Measurements from ENCODE around the gene FLYWCH2. TPM values are rescaled to one million over a fixed set of nuclear protein-coding genes. Genes with fewer than 3 reads are reported as not detected.

FLYWCH2 gene
- total and polyA plus RNA-seq, 2 of the 4 experiments (the other 2 are of a cell fraction), result 42.3 to 66.3 TPM

DNA sequence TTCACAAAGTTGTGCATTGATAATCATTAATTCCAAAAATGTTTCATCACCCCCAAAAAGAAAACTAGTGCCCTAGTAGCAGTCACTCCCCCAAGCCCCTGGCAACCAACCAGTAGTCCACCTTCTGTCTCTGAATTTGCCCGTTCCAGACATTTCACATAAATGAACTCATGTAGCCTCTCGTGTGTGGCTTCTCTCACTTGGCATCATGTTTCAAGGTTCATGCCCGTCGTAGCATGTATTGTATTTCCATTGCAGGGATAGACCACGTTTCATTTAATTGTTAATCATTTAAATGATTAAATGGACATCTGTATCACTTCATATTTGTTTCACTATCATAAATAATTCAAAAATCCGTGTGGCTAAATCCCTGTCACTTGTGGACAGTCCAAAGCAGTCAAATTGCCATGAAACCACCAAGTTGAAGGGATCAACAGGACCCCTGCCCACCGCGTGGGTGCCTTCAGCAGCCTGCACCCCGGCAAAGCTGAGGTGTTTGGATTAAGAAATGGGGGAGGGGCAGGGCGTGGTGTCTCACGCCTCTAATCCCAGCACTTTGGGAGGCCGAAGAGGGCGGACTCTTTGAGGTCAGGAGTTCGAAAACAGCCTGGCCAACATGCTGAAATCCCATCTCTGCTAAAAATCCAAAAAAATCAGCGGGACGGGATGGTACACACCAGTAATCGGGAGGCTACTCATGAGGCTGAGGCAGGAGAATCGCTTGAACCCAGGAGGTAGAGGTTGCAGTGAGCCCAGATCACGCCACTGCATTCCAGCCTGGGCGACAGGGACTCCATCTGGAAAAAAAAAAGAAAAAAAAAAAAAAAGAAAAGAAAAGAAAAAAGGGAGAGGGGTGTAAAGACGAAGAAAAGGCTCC lies 8.7 kb upstream of the FLYWCH2 start:
- ATAC-seq (ENCODE audit: low read depth), result no peak
- H4K20me1 ChIP-seq (ENCODE audit: insufficient read depth, low read length), result no peaks in the 10 kb centered on the region
- WGBS, 2 experiments (ENCODE audit: extremely low coverage in 2 of 2, insufficient read length in 1 of 2), result 68% methylated on average over 6 of the region's 21 CpGs; no CpG with 5 or more reads in 1 of the 2 experiments
- no peak overlapping the region for H3K18ac ChIP-seq (ENCODE audit: low read depth, low read length)
- no peak overlapping the region for H3K27ac ChIP-seq (ENCODE audit: insufficient read depth, low read length)
- no peaks in the 10 kb centered on the region for H3K79me1 ChIP-seq (ENCODE audit: low read depth in 1 of 2, low read length in 2 of 2)
- dilution Hi-C loops (cut with HindIII; ENCODE audit: low sequenced_read_pairs, unreplicated experiment), result no loop called here
- no peak overlapping the region for H3K56ac ChIP-seq (ENCODE audit: extremely low read depth, insufficient read depth, low read length)
- ChIA-PET POLR2A (ENCODE audit: unreplicated experiment) (interaction anchor here (0.6 kb wide), 1 partner anchor 122 kb away, joined by 4 read pairs; the partner anchor contains the start of gene SRRM2), CTCF (interaction anchor here (0.6 kb wide), 1 partner anchor 33 kb away, joined by 10 read pairs; no protein-coding TSS in a partner anchor)
- H4K5ac ChIP-seq (ENCODE audit: low read depth, low read length), result peak overlapping the region; percentile 34
- no peaks in the 10 kb centered on the region for H3K36me3 ChIP-seq (ENCODE audit: control insufficient read depth, insufficient read depth, low read length)
- no peak for DNase-seq
- H3K23ac ChIP-seq (ENCODE audit: low read depth, low read length), result no peak overlapping the region
- H2BK20ac ChIP-seq (ENCODE audit: low read depth, low read length), result no peak overlapping the region
- peak overlapping the region; percentile 46 for H2AFZ ChIP-seq (replicated peaks; ENCODE audit: low read length, poor library complexity)
- BruUV-seq (replicated peaks), result no TSS peak
- peak overlapping the region; percentile 89 to 90; a peak in 3 of 4 replicates for H4K8ac ChIP-seq (ENCODE audit: low read depth in 2 of 2, low read length in 2 of 2)
- H2AK9ac ChIP-seq (replicated peaks; ENCODE audit: low read depth, low read length, poor library complexity), result no peak overlapping the region
- in situ Hi-C loops (cut with MboI; ENCODE audit: low sequenced_read_pairs), result no loop called here
- H2BK5ac ChIP-seq (ENCODE audit: low read depth, low read length, poor library complexity, severe bottlenecking), result no peak overlapping the region
- H3K9me3 ChIP-seq (ENCODE audit: control insufficient read depth, insufficient read depth, low read length), result no peaks in the 10 kb centered on the region
- H4K91ac ChIP-seq (ENCODE audit: insufficient read depth, low read depth, low read length), result no peak overlapping the region
- no peaks in the 10 kb centered on the region for H3K27me3 ChIP-seq (ENCODE audit: control insufficient read depth, insufficient read depth, low read length)
- peak overlapping the region; percentile 20; the same call in 1 of the 2 replicates for H2AK5ac ChIP-seq (ENCODE audit: low read depth, low read length)
- H3K4me3 ChIP-seq (ENCODE audit: insufficient read depth, low read depth, low read length), result no peak overlapping the region
- H2BK15ac ChIP-seq (ENCODE audit: low read depth, low read length), result no peak overlapping the region
- intact Hi-C loops (cut with micrococcal nuclease), result no loop called here
- no peaks in the 10 kb centered on the region for H3K4me1 ChIP-seq (ENCODE audit: control insufficient read depth, insufficient read depth, low read length)
- no peak overlapping the region for H3K4me2 ChIP-seq (ENCODE audit: low read depth, low read length)
- H3K14ac ChIP-seq (replicated peaks; ENCODE audit: low read depth, low read length), result no peak overlapping the region
- no peak for TF ChIP-seq BHLHE40 (IDR thresholded peaks at IDR 0.05; ENCODE audit: low read depth, low read length)
- TF ChIP-seq SMC3 (IDR thresholded peaks at IDR 0.05; ENCODE audit: low read depth, low read length), result no peak
- TF ChIP-seq MXI1 (IDR thresholded peaks at IDR 0.05; ENCODE audit: borderline replicate concordance, low read depth, low read length), result no peak
- TF ChIP-seq RAD21 (IDR thresholded peaks at IDR 0.05; ENCODE audit: low read length), result no peak
- no peak for TF ChIP-seq RFX5 (IDR thresholded peaks at IDR 0.05; ENCODE audit: low read depth, low read length)
- TF ChIP-seq CEBPB (IDR thresholded peaks at IDR 0.05; ENCODE audit: low read depth, low read length), result no peak
- no peak for TF ChIP-seq POLR2A (IDR thresholded peaks at IDR 0.05; ENCODE audit: low read depth, low read length)
- no peak for TF ChIP-seq FOS (IDR thresholded peaks at IDR 0.05; ENCODE audit: low read depth, low read length)
- no peak for TF ChIP-seq CHD1 (IDR thresholded peaks at IDR 0.05; ENCODE audit: low read depth, low read length)
- TF ChIP-seq, protein P1, sequence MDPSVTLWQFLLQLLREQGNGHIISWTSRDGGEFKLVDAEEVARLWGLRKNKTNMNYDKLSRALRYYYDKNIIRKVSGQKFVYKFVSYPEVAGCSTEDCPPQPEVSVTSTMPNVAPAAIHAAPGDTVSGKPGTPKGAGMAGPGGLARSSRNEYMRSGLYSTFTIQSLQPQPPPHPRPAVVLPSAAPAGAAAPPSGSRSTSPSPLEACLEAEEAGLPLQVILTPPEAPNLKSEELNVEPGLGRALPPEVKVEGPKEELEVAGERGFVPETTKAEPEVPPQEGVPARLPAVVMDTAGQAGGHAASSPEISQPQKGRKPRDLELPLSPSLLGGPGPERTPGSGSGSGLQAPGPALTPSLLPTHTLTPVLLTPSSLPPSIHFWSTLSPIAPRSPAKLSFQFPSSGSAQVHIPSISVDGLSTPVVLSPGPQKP (IDR thresholded peaks at IDR 0.05; ENCODE audit: borderline replicate concordance, low read depth, low read length), result no peak
- no peak overlapping the region for H2BK120ac ChIP-seq (ENCODE audit: low read depth, low read length)
- H3K9me1 ChIP-seq (ENCODE audit: insufficient read depth, low read length), result no peaks in the 10 kb centered on the region
- H3K9ac ChIP-seq (ENCODE audit: low read depth, low read length), result peak overlapping the region; percentile 7; the same call in 1 of the 2 replicates
- H3K4ac ChIP-seq (ENCODE audit: low read depth, low read length), result no peak overlapping the region
